Measurements from ENCODE around the gene ARMC7. TPM values are rescaled to one million over a fixed set of nuclear protein-coding genes. Genes with fewer than 3 reads are reported as not detected.

The ARMC7 gene
- total and polyA plus RNA-seq, 2 donors (not counting 1 experiment from before 2014, with no cell fraction given) = 10.4 to 15.9 TPM

GRCh38 chr17:75144816-75145512 lies 35.2 kb downstream of the ARMC7 start:
- no peaks in the 10 kb centered on the region for H3K27me3 ChIP-seq (replicated peaks in 1 of 4; ENCODE audit: control extremely low read depth in 1 of 4, control insufficient read depth in 3 of 4, insufficient read depth in 4 of 4, low read length in 3 of 4)
- H4K20me1 ChIP-seq (ENCODE audit: control insufficient read depth, insufficient read depth, low read length, poor library complexity, severe bottlenecking) = no peaks in the 10 kb centered on the region
- no peak overlapping the region for H3K4me3 Mint-ChIP-seq
- H3K36me3 ChIP-seq (replicated peaks in 1 of 2; ENCODE audit: control extremely low read depth in 1 of 2, control insufficient read depth in 1 of 2, extremely low read depth in 1 of 2, insufficient read depth in 2 of 2, low read length in 1 of 2) = peaks cover 0 to 35% of the 10 kb centered on the region in 2 experiments
- CTCF ChIA-PET = interaction anchor here (0.7 to 1.7 kb wide), 3 partner anchors 13 to 57 kb away, joined by 3 to 10 read pairs (median 4); partner anchors contain the start of gene NT5C
- peaks cover 5% of the 10 kb centered on the region for H3K79me2 ChIP-seq (ENCODE audit: control insufficient read depth, insufficient read depth, low read length)
- H3K4me2 ChIP-seq (replicated peaks; ENCODE audit: low read depth, low read length, poor library complexity, severe bottlenecking) = no peak overlapping the region
- no peak overlapping the region for H2AFZ ChIP-seq (ENCODE audit: insufficient read depth, low read depth, low read length, poor library complexity, severe bottlenecking)
- POLR2A ChIA-PET = interaction anchor here (0.6 to 0.7 kb wide), 2 partner anchors 15 to 18 kb away, joined by 5 to 8 read pairs; no protein-coding TSS in a partner anchor
- peaks cover 18% of the 10 kb centered on the region for H3K4me1 Mint-ChIP-seq
- no peak overlapping the region for H3K9ac ChIP-seq (ENCODE audit: low read length)
- no peaks in the 10 kb centered on the region for H3K27me3 Mint-ChIP-seq
- no peaks in the 10 kb centered on the region for H3K9me3 Mint-ChIP-seq (ENCODE audit: insufficient read depth)
- no peak for ATAC-seq (ENCODE audit: low read depth)
- H3K27ac ChIP-seq (ENCODE audit: low read length in 2 of 2) = no peak overlapping the region
- intact Hi-C loops (cut with micrococcal nuclease) = no loop called here
- TF ChIP-seq EZH2 (IDR thresholded peaks at IDR 0.05; ENCODE audit: borderline replicate concordance, insufficient read depth, low read depth, low read length, poor library complexity, severe bottlenecking) = no peak
- no peak for TF ChIP-seq CTCF (IDR thresholded peaks at IDR 0.05)
- H3K4me1 ChIP-seq (ENCODE audit: control insufficient read depth in 2 of 2, insufficient read depth in 2 of 2, low read length in 2 of 2) = peaks cover 14 to 15% of the 10 kb centered on the region in 2 donors
- no peak overlapping the region for H3K4me3 ChIP-seq (ENCODE audit: control extremely low read depth in 1 of 5, extremely low read depth in 1 of 5, insufficient read depth in 1 of 5, low read depth in 2 of 5, low read length in 4 of 5)
- H3K27ac Mint-ChIP-seq = no peak overlapping the region
- DNase-seq = no peak
- WGBS (ENCODE audit: insufficient coverage) = 100% methylated on average over 4 of the region's 11 CpGs
- H3K9me3 ChIP-seq (ENCODE audit: control extremely low read depth in 1 of 3, control insufficient read depth in 2 of 3, insufficient read depth in 1 of 3, low read length in 2 of 3) = peaks cover 0 to 5% (median 0%) of the 10 kb centered on the region in 3 donors

GRCh38 chr17:75146592-75146991 lies 36.8 kb downstream of the ARMC7 start:
- Histone ChIP-seq H3K9me3 (ENCODE audit: control extremely low read depth in 1 of 3, control insufficient read depth in 2 of 3, insufficient read depth in 1 of 3, low read length in 2 of 3) (no peaks in the 10 kb centered on the region), H3K4me1 (ENCODE audit: control insufficient read depth in 2 of 2, insufficient read depth in 2 of 2, low read length in 2 of 2) (peaks cover under 1 to 2% of the 10 kb centered on the region in 2 donors), H3K4me3 (ENCODE audit: control extremely low read depth in 1 of 5, extremely low read depth in 1 of 5, insufficient read depth in 1 of 5, low read depth in 2 of 5, low read length in 4 of 5) (no peak overlapping the region), H3K9ac (ENCODE audit: low read length) (no peak overlapping the region), H3K27me3 (replicated peaks in 1 of 4; ENCODE audit: control extremely low read depth in 1 of 4, control insufficient read depth in 3 of 4, insufficient read depth in 4 of 4, low read length in 3 of 4) (no peaks in the 10 kb centered on the region), H3K36me3 (replicated peaks in 1 of 2; ENCODE audit: control extremely low read depth in 1 of 2, control insufficient read depth in 1 of 2, extremely low read depth in 1 of 2, insufficient read depth in 2 of 2, low read length in 1 of 2) (peaks cover 0 to 35% of the 10 kb centered on the region in 2 experiments), H3K27ac (ENCODE audit: low read length in 2 of 2) (no peak overlapping the region), H3K79me2 (ENCODE audit: control insufficient read depth, insufficient read depth, low read length) (peaks cover 14% of the 10 kb centered on the region), H3K4me2 (replicated peaks; ENCODE audit: low read depth, low read length, poor library complexity, severe bottlenecking) (no peak overlapping the region), H4K20me1 (ENCODE audit: control insufficient read depth, insufficient read depth, low read length, poor library complexity, severe bottlenecking) (no peaks in the 10 kb centered on the region), H2AFZ (ENCODE audit: insufficient read depth, low read depth, low read length, poor library complexity, severe bottlenecking) (no peak overlapping the region)
- ATAC-seq (ENCODE audit: low read depth) (no peak), DNase-seq (no peak)
- intact Hi-C loops (cut with micrococcal nuclease) = no loop called here
- ChIA-PET POLR2A (no interaction called here), CTCF (interaction anchor here (1.7 kb wide), 1 partner anchor 32 kb away, joined by 10 read pairs; no protein-coding TSS in a partner anchor)
- TF ChIP-seq EZH2 (IDR thresholded peaks at IDR 0.05; ENCODE audit: borderline replicate concordance, insufficient read depth, low read depth, low read length, poor library complexity, severe bottlenecking) (no peak), CTCF (IDR thresholded peaks at IDR 0.05) (no peak)
- H3K27me3 Mint-ChIP-seq = no peaks in the 10 kb centered on the region
- H3K4me1 Mint-ChIP-seq = peaks cover 7% of the 10 kb centered on the region
- H3K4me3 Mint-ChIP-seq = no peak overlapping the region
- H3K9me3 Mint-ChIP-seq (ENCODE audit: insufficient read depth) = no peaks in the 10 kb centered on the region
- 96% methylated on average over 2 of the region's 3 CpGs for WGBS (ENCODE audit: insufficient coverage)
- H3K27ac Mint-ChIP-seq = no peak overlapping the region

All from B cell (primary cell).